ENCODE results near the gene FGF8.

Gene FGF8

DNA sequence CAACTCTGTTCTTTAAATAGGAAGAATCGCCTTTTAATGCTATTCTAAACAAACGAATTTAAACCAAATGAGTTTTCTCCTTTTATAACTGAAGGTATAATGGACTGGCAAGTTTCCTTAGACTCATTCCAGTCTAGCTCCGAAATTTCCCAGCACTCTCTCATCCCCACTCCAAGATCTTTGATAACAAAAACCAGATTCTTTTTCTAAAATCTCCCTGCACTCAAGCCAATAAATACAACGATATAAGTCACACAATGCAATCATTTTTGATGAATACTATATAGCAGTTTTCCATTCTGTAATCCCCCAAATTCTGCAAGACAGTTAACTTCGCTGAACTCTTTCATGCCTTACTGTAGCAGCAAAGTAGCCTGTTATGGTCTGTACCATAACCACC, 40.5 kb upstream of the FGF8 start:
- Histone ChIP-seq H3K9me3 (ENCODE audit: low read length) (no peaks in the 10 kb centered on the region), H3K79me2 (ENCODE audit: insufficient read depth, low read length) (peaks cover 39% of the 10 kb centered on the region), H3K4me2 (ENCODE audit: low read length) (peak overlapping the region; percentile 98), H3K4me1 (ENCODE audit: insufficient read depth, low read length, severe bottlenecking) (peaks cover 30% of the 10 kb centered on the region), H3K9me2 (ENCODE audit: low read depth, low read length) (no peaks in the 10 kb centered on the region), H3K27ac (ENCODE audit: low read depth, low read length, poor library complexity, severe bottlenecking) (peak overlapping the region; percentile 56), H3K9ac (ENCODE audit: low read length) (peak overlapping the region; percentile 94), H2AFZ (ENCODE audit: low read length) (no peak overlapping the region), H4K20me1 (ENCODE audit: insufficient read depth, low read length) (no peaks in the 10 kb centered on the region), H3K4me3 (ENCODE audit: low read depth, low read length, poor library complexity, severe bottlenecking) (peak overlapping the region; percentile 97), H3K36me3 (ENCODE audit: insufficient read depth, low read length) (peaks cover 7% of the 10 kb centered on the region; the same call in 1 of the 2 replicates), H3K27me3 (ENCODE audit: insufficient read depth, low read length) (no peaks in the 10 kb centered on the region), H3F3A (ENCODE audit: insufficient read depth, low read length) (no peaks in the 10 kb centered on the region)
- TF ChIP-seq EZH2 (IDR thresholded peaks at IDR 0.05; ENCODE audit: borderline replicate concordance, low read length), result no peak
- TF ChIP-seq, protein P1, sequence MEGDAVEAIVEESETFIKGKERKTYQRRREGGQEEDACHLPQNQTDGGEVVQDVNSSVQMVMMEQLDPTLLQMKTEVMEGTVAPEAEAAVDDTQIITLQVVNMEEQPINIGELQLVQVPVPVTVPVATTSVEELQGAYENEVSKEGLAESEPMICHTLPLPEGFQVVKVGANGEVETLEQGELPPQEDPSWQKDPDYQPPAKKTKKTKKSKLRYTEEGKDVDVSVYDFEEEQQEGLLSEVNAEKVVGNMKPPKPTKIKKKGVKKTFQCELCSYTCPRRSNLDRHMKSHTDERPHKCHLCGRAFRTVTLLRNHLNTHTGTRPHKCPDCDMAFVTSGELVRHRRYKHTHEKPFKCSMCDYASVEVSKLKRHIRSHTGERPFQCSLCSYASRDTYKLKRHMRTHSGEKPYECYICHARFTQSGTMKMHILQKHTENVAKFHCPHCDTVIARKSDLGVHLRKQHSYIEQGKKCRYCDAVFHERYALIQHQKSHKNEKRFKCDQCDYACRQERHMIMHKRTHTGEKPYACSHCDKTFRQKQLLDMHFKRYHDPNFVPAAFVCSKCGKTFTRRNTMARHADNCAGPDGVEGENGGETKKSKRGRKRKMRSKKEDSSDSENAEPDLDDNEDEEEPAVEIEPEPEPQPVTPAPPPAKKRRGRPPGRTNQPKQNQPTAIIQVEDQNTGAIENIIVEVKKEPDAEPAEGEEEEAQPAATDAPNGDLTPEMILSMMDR (IDR thresholded peaks at IDR 0.05; ENCODE audit: low read length), result no peak

DNA sequence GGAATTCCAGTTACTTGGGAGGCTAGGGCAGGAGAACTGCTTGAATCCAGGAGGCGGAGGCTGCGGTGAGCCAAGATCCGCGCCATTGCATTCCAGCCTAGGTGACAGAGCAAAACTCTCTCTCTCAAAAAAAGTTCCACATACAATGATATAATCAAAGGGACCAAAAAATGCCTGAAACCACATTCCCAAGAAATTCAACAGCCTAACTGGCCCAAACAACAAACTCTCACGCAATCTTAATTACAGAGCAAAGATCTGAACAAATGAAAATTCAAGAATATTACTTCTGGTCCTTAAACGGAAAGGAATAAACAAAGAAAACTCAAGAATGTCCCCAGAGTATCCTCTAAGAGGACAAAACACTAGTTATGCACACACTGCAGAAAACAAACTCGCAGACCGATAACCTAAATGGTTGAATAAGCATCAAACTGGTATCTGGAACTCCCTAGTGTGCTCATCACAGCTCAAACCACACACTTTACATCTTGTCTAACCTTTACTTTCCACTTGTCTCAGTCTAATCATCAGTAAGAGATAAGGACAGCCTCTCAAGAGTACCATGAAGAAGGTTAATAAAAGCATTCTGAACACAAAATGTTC, 38.7 kb upstream of the FGF8 start:
- H3K79me2 ChIP-seq (ENCODE audit: insufficient read depth, low read length), result peaks cover 39% of the 10 kb centered on the region
- H4K20me1 ChIP-seq (ENCODE audit: insufficient read depth, low read length), result no peaks in the 10 kb centered on the region
- peaks cover 27% of the 10 kb centered on the region for H3K4me1 ChIP-seq (ENCODE audit: insufficient read depth, low read length, severe bottlenecking)
- peak overlapping the region; percentile 30; the same call in 1 of the 2 replicates for H3K9ac ChIP-seq (ENCODE audit: low read length)
- H3K9me2 ChIP-seq (ENCODE audit: low read depth, low read length), result no peaks in the 10 kb centered on the region
- H3F3A ChIP-seq (ENCODE audit: insufficient read depth, low read length), result no peaks in the 10 kb centered on the region
- H3K4me2 ChIP-seq (ENCODE audit: low read length), result peak overlapping the region; percentile 98
- H3K27ac ChIP-seq (ENCODE audit: low read depth, low read length, poor library complexity, severe bottlenecking), result peak overlapping the region; percentile 56
- H2AFZ ChIP-seq (ENCODE audit: low read length), result no peak overlapping the region
- H3K4me3 ChIP-seq (ENCODE audit: low read depth, low read length, poor library complexity, severe bottlenecking), result peak overlapping the region; percentile 97
- no peaks in the 10 kb centered on the region for H3K9me3 ChIP-seq (ENCODE audit: low read length)
- H3K27me3 ChIP-seq (ENCODE audit: insufficient read depth, low read length), result no peaks in the 10 kb centered on the region
- H3K36me3 ChIP-seq (ENCODE audit: insufficient read depth, low read length), result peaks cover 19% of the 10 kb centered on the region
- TF ChIP-seq, protein P1 (IDR thresholded peaks at IDR 0.05; ENCODE audit: low read length), result no peak
- TF ChIP-seq EZH2 (IDR thresholded peaks at IDR 0.05; ENCODE audit: borderline replicate concordance, low read length), result no peak

DNA sequence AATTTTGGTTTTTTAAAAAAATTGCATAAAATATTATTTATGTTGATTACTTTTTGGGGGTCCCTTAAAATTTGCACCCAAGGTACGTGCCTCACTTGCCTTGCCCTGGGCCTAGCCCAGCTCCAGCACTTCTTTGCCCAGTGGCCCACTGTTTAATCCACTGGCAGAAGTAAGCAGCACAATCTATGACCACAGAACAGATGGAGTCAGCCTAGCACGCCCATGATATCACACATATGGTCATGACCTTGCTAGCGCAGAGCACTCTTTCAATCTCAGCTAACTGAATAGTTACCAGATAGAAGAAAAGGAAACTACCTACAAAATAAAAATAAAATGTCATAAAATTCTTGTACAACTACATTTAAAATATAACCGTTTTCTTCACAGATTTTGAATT, 36.7 kb upstream of the FGF8 start:
- Histone ChIP-seq H3K9me2 (ENCODE audit: low read depth, low read length) (no peaks in the 10 kb centered on the region), H2AFZ (ENCODE audit: low read length) (no peak overlapping the region), H3K36me3 (ENCODE audit: insufficient read depth, low read length) (peaks cover 34% of the 10 kb centered on the region), H3K27ac (ENCODE audit: low read depth, low read length, poor library complexity, severe bottlenecking) (no peak overlapping the region), H4K20me1 (ENCODE audit: insufficient read depth, low read length) (no peaks in the 10 kb centered on the region), H3K4me2 (ENCODE audit: low read length) (no peak overlapping the region), H3K4me3 (ENCODE audit: low read depth, low read length, poor library complexity, severe bottlenecking) (no peak overlapping the region), H3K27me3 (ENCODE audit: insufficient read depth, low read length) (no peaks in the 10 kb centered on the region), H3K4me1 (ENCODE audit: insufficient read depth, low read length, severe bottlenecking) (peaks cover 18% of the 10 kb centered on the region), H3K79me2 (ENCODE audit: insufficient read depth, low read length) (peaks cover 35% of the 10 kb centered on the region), H3K9ac (ENCODE audit: low read length) (no peak overlapping the region), H3K9me3 (ENCODE audit: low read length) (no peaks in the 10 kb centered on the region), H3F3A (ENCODE audit: insufficient read depth, low read length) (no peaks in the 10 kb centered on the region)
- no peak for TF ChIP-seq EZH2 (IDR thresholded peaks at IDR 0.05; ENCODE audit: borderline replicate concordance, low read length)
- TF ChIP-seq, protein P1 (IDR thresholded peaks at IDR 0.05; ENCODE audit: low read length), result no peak
